ENCODE results near the gene BRD1. TPM values are rescaled to one million over a fixed set of nuclear protein-coding genes. Genes with fewer than 3 reads are reported as not detected.

Gene BRD1
- total and polyA plus RNA-seq, 9 of the 15 experiments (the other 6 are each of a cell fraction or from before 2014, with no cell fraction given) = 0.42 to 17.6 (median 5.5) TPM

DNA sequence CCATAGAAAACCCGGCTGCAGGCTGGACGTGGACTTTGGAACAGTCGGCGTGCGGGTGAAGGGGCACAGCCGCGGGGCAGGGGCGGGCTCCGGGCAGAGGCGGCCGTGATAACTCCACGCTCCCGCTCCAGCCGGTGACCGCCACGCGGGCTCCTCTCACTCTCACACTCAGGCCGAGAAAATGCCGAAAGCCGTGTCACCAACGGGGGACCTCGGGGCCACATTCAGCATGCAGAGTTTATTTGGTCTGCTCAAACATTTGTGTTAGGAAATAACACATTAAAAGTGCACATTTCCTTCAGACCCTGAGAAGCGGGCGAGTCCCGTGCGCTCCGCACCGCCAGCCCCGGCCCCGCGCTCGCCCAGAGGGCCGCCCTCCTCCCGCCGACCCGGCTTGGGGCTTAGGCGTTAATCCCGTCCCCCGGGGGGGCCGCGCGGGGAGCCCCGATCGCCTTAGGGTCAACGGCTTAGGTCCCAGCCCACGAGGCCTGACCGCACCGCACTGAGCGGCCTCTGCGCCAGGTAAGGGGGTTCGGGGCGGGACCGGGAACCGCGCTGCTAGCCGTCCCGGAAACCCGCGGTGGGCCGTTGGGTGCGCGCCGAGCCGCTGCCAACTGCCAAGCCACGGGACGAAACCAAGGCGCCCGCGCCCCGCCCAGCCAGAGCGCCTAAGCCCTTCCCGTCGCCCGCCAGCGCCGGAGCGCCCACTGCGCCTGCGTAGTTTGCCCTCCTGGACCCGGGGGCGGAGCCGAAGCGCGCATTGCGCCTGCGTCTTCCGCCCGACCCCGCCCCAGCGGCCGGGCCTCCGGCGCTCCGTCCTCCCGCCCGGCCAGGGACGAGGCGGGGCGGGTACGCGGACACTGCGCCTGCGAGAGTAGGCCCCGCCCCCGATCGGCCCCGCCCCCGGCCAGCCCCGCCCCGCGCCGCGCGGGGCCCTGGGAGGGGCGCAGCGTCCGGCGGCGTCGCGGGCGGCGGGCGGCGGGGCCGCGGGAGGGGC is 25.5 kb upstream of the BRD1 start, which contains the start of gene ZBED4 (continued):
- TF ChIP-seq, protein P1, sequence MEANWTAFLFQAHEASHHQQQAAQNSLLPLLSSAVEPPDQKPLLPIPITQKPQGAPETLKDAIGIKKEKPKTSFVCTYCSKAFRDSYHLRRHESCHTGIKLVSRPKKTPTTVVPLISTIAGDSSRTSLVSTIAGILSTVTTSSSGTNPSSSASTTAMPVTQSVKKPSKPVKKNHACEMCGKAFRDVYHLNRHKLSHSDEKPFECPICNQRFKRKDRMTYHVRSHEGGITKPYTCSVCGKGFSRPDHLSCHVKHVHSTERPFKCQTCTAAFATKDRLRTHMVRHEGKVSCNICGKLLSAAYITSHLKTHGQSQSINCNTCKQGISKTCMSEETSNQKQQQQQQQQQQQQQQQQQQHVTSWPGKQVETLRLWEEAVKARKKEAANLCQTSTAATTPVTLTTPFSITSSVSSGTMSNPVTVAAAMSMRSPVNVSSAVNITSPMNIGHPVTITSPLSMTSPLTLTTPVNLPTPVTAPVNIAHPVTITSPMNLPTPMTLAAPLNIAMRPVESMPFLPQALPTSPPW (CRISPR knock-in tag; IDR thresholded peaks at IDR 0.05) = peak; percentile 91
- TF ChIP-seq CHD4 (IDR thresholded peaks at IDR 0.05; ENCODE audit: insufficient read depth, insufficient replicate concordance, low read depth, low read length, poor library complexity, severe bottlenecking) (no peak), ZNF124 (CRISPR knock-in tag; IDR thresholded peaks at IDR 0.05) (no peak), ZNF507 (tag; conservative IDR thresholded peaks at IDR 0.05) (no peak), ZFX (CRISPR knock-in tag; IDR thresholded peaks at IDR 0.05) (peak; percentile 94), MIER1 (IDR thresholded peaks at IDR 0.05; ENCODE audit: low read depth) (no peak), FOXP1 (CRISPR knock-in tag; IDR thresholded peaks at IDR 0.05) (peak; percentile 42; the same call in 1 of the 2 replicates), TBP (optimal IDR thresholded peaks at IDR 0.05; ENCODE audit: low read depth, low read length) (peak; percentile 49), HNRNPUL1 (IDR thresholded peaks at IDR 0.05; ENCODE audit: low read length) (no peak), ZNF785 (CRISPR knock-in tag; IDR thresholded peaks at IDR 0.05) (no peak)
- TF ChIP-seq, protein P2, sequence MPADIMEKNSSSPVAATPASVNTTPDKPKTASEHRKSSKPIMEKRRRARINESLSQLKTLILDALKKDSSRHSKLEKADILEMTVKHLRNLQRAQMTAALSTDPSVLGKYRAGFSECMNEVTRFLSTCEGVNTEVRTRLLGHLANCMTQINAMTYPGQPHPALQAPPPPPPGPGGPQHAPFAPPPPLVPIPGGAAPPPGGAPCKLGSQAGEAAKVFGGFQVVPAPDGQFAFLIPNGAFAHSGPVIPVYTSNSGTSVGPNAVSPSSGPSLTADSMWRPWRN (IDR thresholded peaks at IDR 0.05; ENCODE audit: low read depth) = no peak
- TF ChIP-seq, protein P3, sequence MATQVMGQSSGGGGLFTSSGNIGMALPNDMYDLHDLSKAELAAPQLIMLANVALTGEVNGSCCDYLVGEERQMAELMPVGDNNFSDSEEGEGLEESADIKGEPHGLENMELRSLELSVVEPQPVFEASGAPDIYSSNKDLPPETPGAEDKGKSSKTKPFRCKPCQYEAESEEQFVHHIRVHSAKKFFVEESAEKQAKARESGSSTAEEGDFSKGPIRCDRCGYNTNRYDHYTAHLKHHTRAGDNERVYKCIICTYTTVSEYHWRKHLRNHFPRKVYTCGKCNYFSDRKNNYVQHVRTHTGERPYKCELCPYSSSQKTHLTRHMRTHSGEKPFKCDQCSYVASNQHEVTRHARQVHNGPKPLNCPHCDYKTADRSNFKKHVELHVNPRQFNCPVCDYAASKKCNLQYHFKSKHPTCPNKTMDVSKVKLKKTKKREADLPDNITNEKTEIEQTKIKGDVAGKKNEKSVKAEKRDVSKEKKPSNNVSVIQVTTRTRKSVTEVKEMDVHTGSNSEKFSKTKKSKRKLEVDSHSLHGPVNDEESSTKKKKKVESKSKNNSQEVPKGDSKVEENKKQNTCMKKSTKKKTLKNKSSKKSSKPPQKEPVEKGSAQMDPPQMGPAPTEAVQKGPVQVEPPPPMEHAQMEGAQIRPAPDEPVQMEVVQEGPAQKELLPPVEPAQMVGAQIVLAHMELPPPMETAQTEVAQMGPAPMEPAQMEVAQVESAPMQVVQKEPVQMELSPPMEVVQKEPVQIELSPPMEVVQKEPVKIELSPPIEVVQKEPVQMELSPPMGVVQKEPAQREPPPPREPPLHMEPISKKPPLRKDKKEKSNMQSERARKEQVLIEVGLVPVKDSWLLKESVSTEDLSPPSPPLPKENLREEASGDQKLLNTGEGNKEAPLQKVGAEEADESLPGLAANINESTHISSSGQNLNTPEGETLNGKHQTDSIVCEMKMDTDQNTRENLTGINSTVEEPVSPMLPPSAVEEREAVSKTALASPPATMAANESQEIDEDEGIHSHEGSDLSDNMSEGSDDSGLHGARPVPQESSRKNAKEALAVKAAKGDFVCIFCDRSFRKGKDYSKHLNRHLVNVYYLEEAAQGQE (IDR thresholded peaks at IDR 0.05; ENCODE audit: borderline replicate concordance) = no peak
- TF ChIP-seq, protein P3 (CRISPR knock-in tag; IDR thresholded peaks at IDR 0.05; ENCODE audit: low read depth) = peak; percentile 66
- TF ChIP-seq, protein P4, sequence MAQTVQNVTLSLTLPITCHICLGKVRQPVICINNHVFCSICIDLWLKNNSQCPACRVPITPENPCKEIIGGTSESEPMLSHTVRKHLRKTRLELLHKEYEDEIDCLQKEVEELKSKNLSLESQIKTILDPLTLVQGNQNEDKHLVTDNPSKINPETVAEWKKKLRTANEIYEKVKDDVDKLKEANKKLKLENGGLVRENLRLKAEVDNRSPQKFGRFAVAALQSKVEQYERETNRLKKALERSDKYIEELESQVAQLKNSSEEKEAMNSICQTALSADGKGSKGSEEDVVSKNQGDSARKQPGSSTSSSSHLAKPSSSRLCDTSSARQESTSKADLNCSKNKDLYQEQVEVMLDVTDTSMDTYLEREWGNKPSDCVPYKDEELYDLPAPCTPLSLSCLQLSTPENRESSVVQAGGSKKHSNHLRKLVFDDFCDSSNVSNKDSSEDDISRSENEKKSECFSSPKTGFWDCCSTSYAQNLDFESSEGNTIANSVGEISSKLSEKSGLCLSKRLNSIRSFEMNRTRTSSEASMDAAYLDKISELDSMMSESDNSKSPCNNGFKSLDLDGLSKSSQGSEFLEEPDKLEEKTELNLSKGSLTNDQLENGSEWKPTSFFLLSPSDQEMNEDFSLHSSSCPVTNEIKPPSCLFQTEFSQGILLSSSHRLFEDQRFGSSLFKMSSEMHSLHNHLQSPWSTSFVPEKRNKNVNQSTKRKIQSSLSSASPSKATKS (CRISPR knock-in tag; IDR thresholded peaks at IDR 0.05) = no peak

Measured in K562 (cell line).